K562 (cell line): ENCODE measurements around the gene MYMX. TPM values are rescaled to one million over a fixed set of nuclear protein-coding genes. Genes with fewer than 3 reads are reported as not detected.

Experiments used
- ATAC-seq: fragments of 200-7000 bp; cut with Tn5 transposase; 3 replicates; pipeline ENCODE4 v1.9.1; 2020; ENCODE audit warnings: moderate library complexity
- BruUV-seq: library from RNA; stranded (reverse); fragments of 400-500 nt; replicated peaks from 2 replicates; lab custom pipeline; 2021; lab: Mats Ljungman, UMichigan
- CTCF ChIA-PET: fragments of 300-600 bp; formaldehyde crosslinking; extraction: SDS; loops from one replicate; lab custom pipeline; 2021; ENCODE audit warnings: low intra/inter-chr PET ratio; lab: Yijun Ruan, JAX
- POLR2A ChIA-PET: fragments of 300-600, 350-650 bp; sonication (Branson Sonifier 250); formaldehyde crosslinking; extraction: SDS; loops from one replicate; lab custom pipeline; 2021; ENCODE audit warnings: antibody characterized with exemption, inconsistent platforms; lab: Yijun Ruan, JAX
- DNase-seq, 4 experiments: peaks; one replicate each; pipeline versions ENCODE4 v3.0.0 to v3.0.0-alpha.2; 2011 to 2018; ENCODE audit warnings: low spot score in 3 of 4, mixed read lengths in 3 of 4; ENCODE audit errors: extremely low read depth in 1 of 4
- FAIRE-seq: peaks from 2 replicates; lab custom pipeline; 2011; peaks lifted over from hg19 to GRCh38; lab: Jason Lieb, UNC
- H2AFZ ChIP-seq: 2 replicates; pipeline ENCODE4 v1.6.0; 2011; ENCODE audit warnings: low read depth, low read length, control low read depth, inconsistent platforms
- H3K27ac ChIP-seq: fragments of 200-600 bp; 3 replicates; pipeline ENCODE4 v1.8.0; 2011; ENCODE audit warnings: low read depth, mild to moderate bottlenecking, control low read depth, inconsistent platforms, low read length, moderate library complexity, mixed read lengths; ENCODE audit errors: extremely low read depth
- H3K27me3 ChIP-seq, 2 experiments: fragments of 300-600 bp in 1 of 2; 2 replicates in 1 of 2; 3 replicates in 1 of 2; pipeline versions ENCODE4 v1.6.0 to v1.8.0; 2011; ENCODE audit warnings: inconsistent platforms in 2 of 2, low read length in 2 of 2, mild to moderate bottlenecking in 1 of 2, mixed read lengths in 1 of 2, moderate library complexity in 1 of 2; ENCODE audit not compliant: control insufficient read depth in 2 of 2, insufficient read depth in 2 of 2
- H3K36me3 ChIP-seq: fragments of 300-600 bp; 3 replicates; pipeline ENCODE4 v1.8.0; 2011; ENCODE audit warnings: mild to moderate bottlenecking, low read length, inconsistent platforms; ENCODE audit not compliant: control insufficient read depth, insufficient read depth
- H3K4me1 ChIP-seq, 2 experiments: fragments of 200-600 bp in 1 of 2; replicated peaks in 1 of 2; 2 replicates in 1 of 2; 3 replicates in 1 of 2; pipeline versions ENCODE4 v1.5.1 to v1.8.0; 2011; ENCODE audit warnings: inconsistent platforms in 2 of 2, low read length in 2 of 2, mild to moderate bottlenecking in 1 of 2, mixed read lengths in 1 of 2, moderate library complexity in 1 of 2; ENCODE audit not compliant: control insufficient read depth in 2 of 2, insufficient read depth in 2 of 2
- H3K4me2 ChIP-seq: 2 replicates; pipeline ENCODE4 v1.6.1; 2011; ENCODE audit warnings: low read length, control low read depth, inconsistent platforms, mixed read lengths; ENCODE audit not compliant: insufficient read depth
- H3K4me3 ChIP-seq: fragments of 200-600 bp; sonication (generic), shearing (Covaris generic); 2 replicates; pipeline ENCODE4 v1.5.1; 2016; ENCODE audit warnings: control low read depth, inconsistent platforms
- H3K79me2 ChIP-seq: fragments of 200-600 bp; 3 replicates; pipeline ENCODE4 v1.8.0; 2011; ENCODE audit warnings: low read length, inconsistent platforms; ENCODE audit not compliant: control insufficient read depth, insufficient read depth
- H3K9ac ChIP-seq, 2 experiments: 2 replicates each; pipeline versions ENCODE4 v1.6.0 to v1.6.1; 2011; ENCODE audit warnings: low read depth in 2 of 2, low read length in 2 of 2, control low read depth in 1 of 2, inconsistent platforms in 1 of 2, mild to moderate bottlenecking in 1 of 2, mixed read lengths in 1 of 2; ENCODE audit not compliant: insufficient read depth in 1 of 2
- H3K9me1 ChIP-seq: one replicate; pipeline ENCODE4 v1.6.0; 2011; ENCODE audit warnings: inconsistent platforms, mild to moderate bottlenecking, low read length, moderate library complexity; ENCODE audit not compliant: control insufficient read depth, insufficient read depth
- H3K9me3 ChIP-seq: replicated peaks from 2 replicates; pipeline ENCODE4 v1.5.1; 2011; ENCODE audit warnings: low read depth, low read length, inconsistent platforms; ENCODE audit not compliant: control insufficient read depth, insufficient read depth
- H4K20me1 ChIP-seq: replicated peaks from 2 replicates; pipeline ENCODE4 v1.6.1; 2011; ENCODE audit warnings: low read length, inconsistent platforms, mixed read lengths; ENCODE audit not compliant: control insufficient read depth, insufficient read depth
- CGGBP1 ChIP-seq: fragments of 250-450 bp; sonication (Bioruptor Pico); IDR thresholded peaks from 2 replicates; pipeline ENCODE4 v1.9.0; 2021; ENCODE audit warnings: mild to moderate bottlenecking
- ELF4 ChIP-seq: fragments of 450-650 bp; formaldehyde crosslinking; IDR thresholded peaks from 2 replicates; pipeline ENCODE4 v1.4.0; 2022; ENCODE audit warnings: missing genetic modification characterization
- EP400 ChIP-seq: fragments of 450-650 bp; IDR thresholded peaks from 2 replicates; pipeline ENCODE4 v1.6.1; 2017; ENCODE audit warnings: antibody characterized with exemption, mild to moderate bottlenecking, moderate library complexity
- GABPA ChIP-seq: fragments of 200-800 bp; sonication (Bioruptor generic); conservative IDR thresholded peaks from 2 replicates; pipeline ENCODE4 v1.6.1; 2016; ENCODE audit warnings: low read depth, missing genetic modification characterization, missing compliant biosample characterization
- HNRNPUL1 ChIP-seq: fragments of 200-400 bp; formaldehyde crosslinking; IDR thresholded peaks from 2 replicates; pipeline ENCODE4 v1.6.1; 2017; ENCODE audit warnings: low read length
- MTA3 ChIP-seq: fragments of 450-650 bp; formaldehyde crosslinking; IDR thresholded peaks from 2 replicates; pipeline ENCODE4 v1.6.1; 2017; ENCODE audit warnings: mild to moderate bottlenecking, borderline replicate concordance
- NCOR1 ChIP-seq: fragments of 450-650 bp; IDR thresholded peaks from 2 replicates; pipeline ENCODE4 v1.6.1; 2016; ENCODE audit warnings: mild to moderate bottlenecking, moderate library complexity
- NR2C2 ChIP-seq, 2 experiments: fragments of 200-800 bp in 1 of 2; sonication (Bioruptor generic) in 1 of 2; sonication (generic) in 1 of 2; formaldehyde crosslinking in 1 of 2; IDR thresholded peaks; 2 replicates each; pipeline versions ENCODE4 v1.6.1 to v1.8.0; 2016 to 2022; ENCODE audit warnings: mild to moderate bottlenecking in 1 of 2, missing compliant biosample characterization in 1 of 2, missing genetic modification characterization in 1 of 2, missing genetic modification reagents in 1 of 2
- PHF20 ChIP-seq: fragments of 450-650 bp; IDR thresholded peaks from 2 replicates; pipeline ENCODE4 v1.6.1; 2018; ENCODE audit not compliant: partially characterized antibody
- PHF8 ChIP-seq: fragments of 200-600 bp; sonication (generic); IDR thresholded peaks from 2 replicates; pipeline ENCODE4 v1.6.1; 2012; ENCODE audit warnings: mixed run types, mild to moderate bottlenecking, inconsistent platforms, low read length, moderate library complexity, borderline replicate concordance
- SMARCA4 ChIP-seq: fragments of 450-650 bp; IDR thresholded peaks from 2 replicates; pipeline ENCODE4 v1.6.1; 2016
- ZBTB26 ChIP-seq: fragments of 450-650 bp; formaldehyde crosslinking; IDR thresholded peaks from 2 replicates; pipeline ENCODE4 v1.4.0; 2022; ENCODE audit warnings: missing genetic modification characterization
- ZC3H4 ChIP-seq: sonication (generic); formaldehyde crosslinking; IDR thresholded peaks from 2 replicates; pipeline ENCODE4 v1.9.0; 2021; ENCODE audit warnings: missing genetic modification reagents, borderline replicate concordance
- ZFP30 ChIP-seq: fragments of 250-450 bp; sonication (Bioruptor Pico); IDR thresholded peaks from 2 replicates; pipeline ENCODE4 v1.8.0; 2022; ENCODE audit warnings: moderate library complexity, mild to moderate bottlenecking, inconsistent platforms, borderline replicate concordance
- ZFX ChIP-seq: sonication (generic); formaldehyde crosslinking; IDR thresholded peaks from 2 replicates; pipeline ENCODE4 v1.8.0; 2022; ENCODE audit warnings: mild to moderate bottlenecking, missing genetic modification reagents, moderate library complexity
- ZNF165 ChIP-seq: fragments of 250-450 bp; sonication (Bioruptor Pico); IDR thresholded peaks from 2 replicates; pipeline ENCODE4 v1.4.0; 2020; ENCODE audit warnings: borderline replicate concordance
- ZNF280B ChIP-seq: fragments of 250-450 bp; sonication (Bioruptor Pico); IDR thresholded peaks from 2 replicates; pipeline ENCODE4 v1.5.1; 2021; ENCODE audit warnings: mild to moderate bottlenecking
- WGBS: fragments of 100-300 bp; shearing (Covaris generic); methylation state at CpG from one replicate; pipeline ENCODE4 v1.1.6; 2016; ENCODE audit warnings: low coverage, mixed read lengths; ENCODE audit not compliant: insufficient coverage; ENCODE audit errors: missing lambda C conversion rate; 5-methylcytosine and 5-hydroxymethylcytosine counted together
- in situ Hi-C: fragments of 300-500 bp; cut with MboI; formaldehyde crosslinking; loops from 4 replicates; pipeline ENCODE4 v1.15.0; 2018; ENCODE audit warnings: inconsistent platforms, mixed read lengths
- intact Hi-C: fragments of 100-400 bp; cut with micrococcal nuclease; formaldehyde crosslinking; loops from 2 replicates; pipeline ENCODE4 v1.14.2; 2022
- polyA plus RNA-seq, 8 experiments: library from polyadenylated mRNA; depleted of rRNA in 4 of 8; stranded (reverse) in 5 of 8; unstranded in 3 of 8; fragments of >200 nt; fragmentation: Nextera tagmentation in 2 of 8; fragmentation: Illumina TruSeq in 1 of 8; extraction: Ambion mirVana in 2 of 8; extraction: Trizol in 1 of 8; gene quantifications; 2 replicates each; pipeline versions ENCODE4 v1.2.1 to v1.2.3, GENCODE V29; 2011 to 2014; ENCODE audit warnings: inconsistent platforms in 1 of 8, missing spikeins in 1 of 8
- total RNA-seq, 7 experiments: library from RNA; depleted of rRNA in 6 of 7; stranded (reverse); fragments of >200 nt in 6 of 7; fragmentation: Illumina TruSeq in 2 of 7; extraction: Trizol in 2 of 7; gene quantifications; 2 replicates each; pipeline versions ENCODE4 v1.2.1 to v1.2.3, GENCODE V29; 2011 to 2021; ENCODE audit warnings: low replicate concordance in 1 of 7
- TF ChIP-seq, protein P1 (sequence below): fragments of 200-800 bp; sonication (Bioruptor generic); IDR thresholded peaks from 2 replicates; pipeline ENCODE4 v1.6.1; 2017; ENCODE audit warnings: missing genetic modification characterization, missing compliant biosample characterization

The MYMX gene
- total and polyA plus RNA-seq, 9 of the 15 experiments (the other 6 are each of a cell fraction or from before 2014, with no cell fraction given), result 0.12 TPM; not detected in 8

DNA sequence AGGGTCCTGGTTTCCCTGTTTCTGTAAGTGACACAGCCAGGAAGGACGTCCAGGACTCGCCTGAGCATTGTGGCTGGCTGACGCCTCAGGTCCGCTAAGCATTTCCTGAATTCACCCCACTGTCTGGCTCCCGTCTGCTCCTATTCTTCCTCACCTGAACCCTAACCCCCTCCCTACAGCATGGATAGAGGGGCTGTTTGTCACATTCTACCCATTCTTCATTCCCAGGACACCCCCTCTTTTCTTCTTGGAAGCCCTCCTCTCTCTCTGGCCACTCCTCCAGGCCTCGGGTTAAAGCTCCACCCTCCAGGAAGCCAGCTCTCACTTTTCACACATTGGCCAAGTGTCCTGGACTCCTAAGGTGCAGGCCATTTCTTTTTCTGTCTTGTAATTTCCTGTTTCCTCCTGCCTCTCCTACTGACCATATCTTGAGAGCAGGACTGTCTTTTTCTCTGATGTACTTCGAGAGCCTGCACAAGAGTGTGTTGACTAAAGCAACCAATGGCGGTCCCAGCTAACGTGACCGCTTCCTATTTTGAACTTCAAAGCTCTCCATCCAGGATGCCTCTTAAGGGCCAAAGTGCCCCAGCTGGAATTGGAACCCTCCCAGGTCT, 24.2 kb upstream of the MYMX start:
- no TSS peak for BruUV-seq
- peak overlapping the region; percentile 65 for H3K4me2 ChIP-seq
- peak overlapping the region; percentile 91 for H2AFZ ChIP-seq
- peak overlapping the region; percentile 25 to 84; a peak in 1 of 4 replicates for H3K9ac ChIP-seq
- intact Hi-C loops, result no loop called here
- peak; percentile 94 for ATAC-seq
- 42% methylated on average over 10 of the region's 10 CpGs for WGBS
- in situ Hi-C loops, result no loop called here
- POLR2A ChIA-PET, result interaction anchor here (0.8 to 4.5 kb wide), 8 partner anchors 9 to 61 kb away, joined by 3 to 32 read pairs (median 6); partner anchors contain the start of gene HSP90AB1
- peaks cover 8 to 11% of the 10 kb centered on the region in 2 experiments; a peak in 4 of 5 replicates for H3K4me1 ChIP-seq
- peak; percentile 85 for FAIRE-seq
- DNase-seq, result peak in 2 of 4 experiments; percentile 74 to 79
- no peaks in the 10 kb centered on the region for H3K27me3 ChIP-seq
- CTCF ChIA-PET, result no interaction called here
- no peaks in the 10 kb centered on the region for H3K9me1 ChIP-seq
- H3K79me2 ChIP-seq, result no peaks in the 10 kb centered on the region
- no peak overlapping the region for H3K4me3 ChIP-seq
- no peaks in the 10 kb centered on the region for H3K9me3 ChIP-seq
- peak overlapping the region; percentile 47 for H3K27ac ChIP-seq
- no peaks in the 10 kb centered on the region for H3K36me3 ChIP-seq
- H4K20me1 ChIP-seq, result no peaks in the 10 kb centered on the region
- TF ChIP-seq NR2C2 (CRISPR knock-in tag; IDR thresholded peaks at IDR 0.05), result no peak
- TF ChIP-seq NR2C2 (tag; IDR thresholded peaks at IDR 0.05), result peak; percentile 23; the same call in 1 of the 2 replicates
- no peak for TF ChIP-seq ZNF280B
- TF ChIP-seq EP400, result 0 out of 2 replicates have a peak, but pooled peaks have one; percentile 20
- no peak for TF ChIP-seq ZNF165 (CRISPR knock-in tag)
- no peak for TF ChIP-seq CGGBP1 (CRISPR knock-in tag)
- 0 out of 2 replicates have a peak, but pooled peaks have one; percentile 5 for TF ChIP-seq SMARCA4
- TF ChIP-seq, protein P1, sequence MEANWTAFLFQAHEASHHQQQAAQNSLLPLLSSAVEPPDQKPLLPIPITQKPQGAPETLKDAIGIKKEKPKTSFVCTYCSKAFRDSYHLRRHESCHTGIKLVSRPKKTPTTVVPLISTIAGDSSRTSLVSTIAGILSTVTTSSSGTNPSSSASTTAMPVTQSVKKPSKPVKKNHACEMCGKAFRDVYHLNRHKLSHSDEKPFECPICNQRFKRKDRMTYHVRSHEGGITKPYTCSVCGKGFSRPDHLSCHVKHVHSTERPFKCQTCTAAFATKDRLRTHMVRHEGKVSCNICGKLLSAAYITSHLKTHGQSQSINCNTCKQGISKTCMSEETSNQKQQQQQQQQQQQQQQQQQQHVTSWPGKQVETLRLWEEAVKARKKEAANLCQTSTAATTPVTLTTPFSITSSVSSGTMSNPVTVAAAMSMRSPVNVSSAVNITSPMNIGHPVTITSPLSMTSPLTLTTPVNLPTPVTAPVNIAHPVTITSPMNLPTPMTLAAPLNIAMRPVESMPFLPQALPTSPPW (CRISPR knock-in tag), result peak; percentile 22; the same call in 1 of the 2 replicates
- no peak for TF ChIP-seq ZC3H4 (CRISPR knock-in tag)
- no peak for TF ChIP-seq HNRNPUL1
- no peak for TF ChIP-seq ZFX (CRISPR knock-in tag)
- no peak for TF ChIP-seq ZFP30 (CRISPR knock-in tag)
- peak; percentile 12; the same call in 1 of the 2 replicates for TF ChIP-seq PHF8
- 0 out of 2 replicates have a peak, but pooled peaks have one; percentile 42 for TF ChIP-seq ELF4
- no peak for TF ChIP-seq MTA3
- TF ChIP-seq NCOR1, result no peak
- peak; percentile 67 for TF ChIP-seq PHF20
- TF ChIP-seq ZBTB26 (CRISPR knock-in tag), result peak; percentile 78; the same call in 1 of the 2 replicates
- peak; percentile 31; the same call in 1 of the 2 replicates for TF ChIP-seq GABPA (tag)
